H9 (cell line): ENCODE measurements around the gene AFAP1. TPM values are rescaled to one million over a fixed set of nuclear protein-coding genes. Genes with fewer than 3 reads are reported as not detected.

Experiments
- DNase-seq: peaks from one replicate; pipeline ENCODE4 v3.0.0-alpha.2; 2017
- H2AFZ ChIP-seq: one replicate; pipeline ENCODE4 v1.6.1; 2013; ENCODE audit warnings: mild to moderate bottlenecking, low read length, control low read depth, moderate library complexity
- H2AK5ac ChIP-seq: 2 replicates; pipeline ENCODE4 v1.6.1; 2013; ENCODE audit warnings: low read length, control low read depth, mixed read lengths; ENCODE audit not compliant: insufficient read length
- H2BK120ac ChIP-seq: one replicate; pipeline ENCODE4 v1.6.1; 2013; ENCODE audit warnings: low read depth, mild to moderate bottlenecking, low read length, control low read depth, inconsistent platforms; ENCODE audit not compliant: poor library complexity, severe bottlenecking
- H2BK12ac ChIP-seq: 2 replicates; pipeline ENCODE4 v1.6.1; 2013; ENCODE audit warnings: low read length, control low read depth, mixed read lengths, low read depth; ENCODE audit not compliant: insufficient read length
- H2BK15ac ChIP-seq: 2 replicates; pipeline ENCODE4 v1.6.1; 2013; ENCODE audit warnings: low read depth, low read length, control low read depth
- H2BK20ac ChIP-seq: one replicate; pipeline ENCODE4 v1.6.1; 2013; ENCODE audit warnings: low read depth, mild to moderate bottlenecking, low read length, control low read depth, inconsistent platforms; ENCODE audit not compliant: poor library complexity, severe bottlenecking
- H2BK5ac ChIP-seq: 2 replicates; pipeline ENCODE4 v1.6.1; 2013; ENCODE audit warnings: low read length, control low read depth, mixed read lengths; ENCODE audit not compliant: insufficient read length
- H3K14ac ChIP-seq: 2 replicates; pipeline ENCODE4 v1.6.1; 2013; ENCODE audit warnings: low read length, control low read depth; ENCODE audit not compliant: insufficient read depth
- H3K18ac ChIP-seq: 2 replicates; pipeline ENCODE4 v1.6.1; 2013; ENCODE audit warnings: low read depth, mild to moderate bottlenecking, mixed read lengths, low read length, control low read depth; ENCODE audit not compliant: insufficient read length
- H3K23ac ChIP-seq: 2 replicates; pipeline ENCODE4 v1.6.1; 2013; ENCODE audit warnings: low read length, control low read depth, mixed read lengths, low read depth; ENCODE audit not compliant: insufficient read length
- H3K23me2 ChIP-seq: 2 replicates; pipeline ENCODE4 v1.6.1; 2013; ENCODE audit warnings: low read depth, mild to moderate bottlenecking, mixed read lengths, low read length, control low read depth; ENCODE audit not compliant: insufficient read length, poor library complexity, severe bottlenecking
- H3K27ac ChIP-seq: 2 replicates; pipeline ENCODE4 v1.5.1; 2013; ENCODE audit warnings: low read length, control low read depth, mixed read lengths, low read depth; ENCODE audit not compliant: insufficient read length
- H3K27me3 ChIP-seq: 2 replicates; pipeline ENCODE4 v1.6.1; 2013; ENCODE audit warnings: low read length, control low read depth, inconsistent platforms; ENCODE audit not compliant: insufficient read depth
- H3K4ac ChIP-seq: 2 replicates; pipeline ENCODE4 v1.6.1; 2013; ENCODE audit warnings: low read depth, mild to moderate bottlenecking, control low read depth, inconsistent platforms, low read length, moderate library complexity
- H3K4me1 ChIP-seq: 2 replicates; pipeline ENCODE4 v1.6.1; 2013; ENCODE audit warnings: low read length, control low read depth, inconsistent platforms; ENCODE audit not compliant: insufficient read depth
- H3K4me2 ChIP-seq: 2 replicates; pipeline ENCODE4 v1.6.1; 2013; ENCODE audit warnings: low read length, control low read depth, mixed read lengths; ENCODE audit not compliant: insufficient read length, insufficient read depth
- H3K56ac ChIP-seq: 2 replicates; pipeline ENCODE4 v1.6.1; 2013; ENCODE audit warnings: low read depth, mild to moderate bottlenecking, mixed read lengths, low read length, control low read depth; ENCODE audit not compliant: insufficient read length
- H3K79me1 ChIP-seq: 2 replicates; pipeline ENCODE4 v1.6.1; 2013; ENCODE audit warnings: low read depth, mild to moderate bottlenecking, moderate library complexity, low read length, control low read depth, inconsistent platforms; ENCODE audit not compliant: insufficient read depth, poor library complexity, severe bottlenecking
- H3K79me2 ChIP-seq: 2 replicates; pipeline ENCODE4 v1.6.1; 2013; ENCODE audit warnings: low read length, control low read depth, inconsistent platforms; ENCODE audit not compliant: insufficient read depth
- H3K9ac ChIP-seq: 2 replicates; pipeline ENCODE4 v1.6.1; 2013; ENCODE audit warnings: low read length, control low read depth, mixed read lengths; ENCODE audit not compliant: insufficient read length; ENCODE audit errors: extremely low read depth
- H3K9me3 ChIP-seq: one replicate; pipeline ENCODE4 v1.6.1; 2013; ENCODE audit warnings: low read depth, low read length, inconsistent platforms; ENCODE audit not compliant: control insufficient read depth
- H3T11ph ChIP-seq: one replicate; pipeline ENCODE4 v1.6.1; 2013; ENCODE audit warnings: mild to moderate bottlenecking, low read length, control low read depth, inconsistent platforms
- H4K20me1 ChIP-seq: one replicate; pipeline ENCODE4 v1.6.1; 2013; ENCODE audit not compliant: control insufficient read depth, insufficient read length, insufficient read depth
- H4K5ac ChIP-seq: 2 replicates; pipeline ENCODE4 v1.6.1; 2013; ENCODE audit warnings: low read depth, mild to moderate bottlenecking, mixed read lengths, low read length, control low read depth; ENCODE audit not compliant: insufficient read length
- H4K8ac ChIP-seq: replicated peaks from 2 replicates; pipeline ENCODE4 v1.6.1; 2013; ENCODE audit warnings: low read length, control low read depth, mixed read lengths, low read depth; ENCODE audit not compliant: insufficient read length
- H4K91ac ChIP-seq: 2 replicates; pipeline ENCODE4 v1.6.1; 2013; ENCODE audit warnings: low read depth, mild to moderate bottlenecking, moderate library complexity, mixed read lengths, low read length, control low read depth; ENCODE audit not compliant: insufficient read length
- H3K27ac Mint-ChIP-seq, 3 experiments: 2 replicates in 2 of 3; 3 replicates in 1 of 3; pipeline ENCODE4 v1.8.0; 2020 to 2021; ENCODE audit warnings: mixed read lengths in 3 of 3, mild to moderate bottlenecking in 1 of 3, moderate library complexity in 1 of 3
- H3K27me3 Mint-ChIP-seq: 2 replicates; pipeline ENCODE4 v1.8.0; 2021; ENCODE audit warnings: low read depth, mild to moderate bottlenecking, moderate library complexity, mixed read lengths
- H3K36me3 Mint-ChIP-seq, 3 experiments: 2 replicates in 2 of 3; 3 replicates in 1 of 3; pipeline ENCODE4 v1.8.0; 2020 to 2021; ENCODE audit warnings: low read depth in 3 of 3, mixed read lengths in 3 of 3; ENCODE audit not compliant: insufficient read depth in 1 of 3
- H3K4me1 Mint-ChIP-seq, 2 experiments: 2 replicates each; pipeline ENCODE4 v1.8.0; 2020; ENCODE audit warnings: mixed read lengths in 2 of 2
- H3K4me3 Mint-ChIP-seq, 2 experiments: 2 replicates in 1 of 2; 3 replicates in 1 of 2; pipeline ENCODE4 v1.8.0; 2020 to 2021; ENCODE audit warnings: mild to moderate bottlenecking in 2 of 2, mixed read lengths in 2 of 2, moderate library complexity in 1 of 2
- H3K9me3 Mint-ChIP-seq, 2 experiments: 2 replicates in 1 of 2; 3 replicates in 1 of 2; pipeline ENCODE4 v1.8.0; 2020; ENCODE audit warnings: mild to moderate bottlenecking in 2 of 2, mixed read lengths in 2 of 2, moderate library complexity in 1 of 2
- CTCF ChIP-seq: fragments of 200-600 bp; sonication (generic); conservative IDR thresholded peaks from 3 replicates; pipeline ENCODE4 v1.8.0; 2021; ENCODE audit warnings: antibody characterized with exemption, mild to moderate bottlenecking
- WGBS: extraction: QIAGEN DNeasy Blood & Tissue Kit; methylation state at CpG from one replicate; pipeline ENCODE4 v1.1.7; 2013; ENCODE audit warnings: missing lambda C conversion rate, low lambda C conversion rate, mixed read lengths; ENCODE audit not compliant: insufficient read length; ENCODE audit errors: extremely low coverage; 5-methylcytosine and 5-hydroxymethylcytosine counted together
- total RNA-seq: library from RNA; stranded (reverse); gene quantifications from 2 replicates; pipeline ENCODE4 v1.2.1, GENCODE V29; 2021

AFAP1 gene
- total RNA-seq, 1 experiment from 2014 or later: 6.5 TPM

GRCh38 chr4:7761312-7761711, 178.3 kb downstream of the AFAP1 start:
- H3K23me2 ChIP-seq: no peaks in the 10 kb centered on the region
- no peaks in the 10 kb centered on the region for H3K27me3 ChIP-seq
- H2BK5ac ChIP-seq: no peak overlapping the region
- H2AK5ac ChIP-seq: no peak overlapping the region
- peaks cover 0 to 4% (median 3%) of the 10 kb centered on the region in 3 experiments; a peak in 1 of 7 replicates for H3K36me3 Mint-ChIP-seq
- no peak for DNase-seq
- no peak overlapping the region for H3K27ac ChIP-seq
- H3K4ac ChIP-seq: no peak overlapping the region
- no peak overlapping the region for H2BK120ac ChIP-seq
- no peak overlapping the region for H4K91ac ChIP-seq
- no peak overlapping the region for H2BK15ac ChIP-seq
- H4K20me1 ChIP-seq: no peaks in the 10 kb centered on the region
- no peak overlapping the region for H3K27ac Mint-ChIP-seq
- H3K9me3 Mint-ChIP-seq: no peaks in the 10 kb centered on the region
- H3K4me3 Mint-ChIP-seq: no peak overlapping the region
- WGBS: no CpG with 5 or more reads among the region's 11 CpGs
- H3K4me1 Mint-ChIP-seq: peaks cover 8 to 15% of the 10 kb centered on the region in 2 experiments; a peak in 2 of 4 replicates
- no peak overlapping the region for H3K18ac ChIP-seq
- no peaks in the 10 kb centered on the region for H3K79me1 ChIP-seq
- H3K27me3 Mint-ChIP-seq: no peaks in the 10 kb centered on the region
- H3K9me3 ChIP-seq: no peaks in the 10 kb centered on the region
- H3T11ph ChIP-seq: no peak overlapping the region
- no peak overlapping the region for H3K23ac ChIP-seq
- no peak overlapping the region for H4K5ac ChIP-seq
- H2AFZ ChIP-seq: no peak overlapping the region
- no peak overlapping the region for H3K4me2 ChIP-seq
- no peak overlapping the region for H3K56ac ChIP-seq
- H3K14ac ChIP-seq: no peak overlapping the region
- TF ChIP-seq CTCF: no peak
- no peak overlapping the region for H2BK20ac ChIP-seq
- H4K8ac ChIP-seq: no peak overlapping the region
- H3K4me1 ChIP-seq: no peaks in the 10 kb centered on the region
- H3K9ac ChIP-seq: no peak overlapping the region
- no peaks in the 10 kb centered on the region for H3K79me2 ChIP-seq
- H2BK12ac ChIP-seq: no peak overlapping the region
